Tibial nerve (tissue), 3 donors: ENCODE results near the gene RUFY4.

ENCODE experiments used
- POLR2A ChIP-seq, 2 donors: fragments of 450-650 bp; IDR thresholded peaks; one replicate each; pipeline ENCODE4 v1.6.1; 2017; ENCODE audit warnings: antibody characterized with exemption in 2 of 2, mild to moderate bottlenecking in 2 of 2, moderate library complexity in 2 of 2
- TF ChIP-seq, protein P1 (sequence below), 5 experiments: fragments of 200-600 bp in 3 of 5; fragments of 450-650 bp in 2 of 5; sonication (generic) in 3 of 5; IDR thresholded peaks; one replicate each; pipeline ENCODE4 v1.5.1; 2016 to 2019; ENCODE audit warnings: antibody characterized with exemption in 5 of 5, mild to moderate bottlenecking in 3 of 5, moderate library complexity in 2 of 5

GRCh38 chr2:218020281-218020680 lies 48.8 kb upstream of the RUFY4 start:
- TF ChIP-seq, protein P1, sequence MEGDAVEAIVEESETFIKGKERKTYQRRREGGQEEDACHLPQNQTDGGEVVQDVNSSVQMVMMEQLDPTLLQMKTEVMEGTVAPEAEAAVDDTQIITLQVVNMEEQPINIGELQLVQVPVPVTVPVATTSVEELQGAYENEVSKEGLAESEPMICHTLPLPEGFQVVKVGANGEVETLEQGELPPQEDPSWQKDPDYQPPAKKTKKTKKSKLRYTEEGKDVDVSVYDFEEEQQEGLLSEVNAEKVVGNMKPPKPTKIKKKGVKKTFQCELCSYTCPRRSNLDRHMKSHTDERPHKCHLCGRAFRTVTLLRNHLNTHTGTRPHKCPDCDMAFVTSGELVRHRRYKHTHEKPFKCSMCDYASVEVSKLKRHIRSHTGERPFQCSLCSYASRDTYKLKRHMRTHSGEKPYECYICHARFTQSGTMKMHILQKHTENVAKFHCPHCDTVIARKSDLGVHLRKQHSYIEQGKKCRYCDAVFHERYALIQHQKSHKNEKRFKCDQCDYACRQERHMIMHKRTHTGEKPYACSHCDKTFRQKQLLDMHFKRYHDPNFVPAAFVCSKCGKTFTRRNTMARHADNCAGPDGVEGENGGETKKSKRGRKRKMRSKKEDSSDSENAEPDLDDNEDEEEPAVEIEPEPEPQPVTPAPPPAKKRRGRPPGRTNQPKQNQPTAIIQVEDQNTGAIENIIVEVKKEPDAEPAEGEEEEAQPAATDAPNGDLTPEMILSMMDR (IDR thresholded peaks at IDR 0.05), result no peak
- no peak for TF ChIP-seq POLR2A (IDR thresholded peaks at IDR 0.05)
